Neural progenitor cell (in vitro differentiated cells): ENCODE measurements around the gene KRTAP10-9. TPM values are rescaled to one million over a fixed set of nuclear protein-coding genes. Genes with fewer than 3 reads are reported as not detected.

Source experiments
- DNase-seq: peaks from one replicate; pipeline ENCODE4 v3.0.0-alpha.2; 2016; ENCODE audit warnings: low spot score
- H2AFZ ChIP-seq: fragments of 200-600 bp; sonication (generic); replicated peaks from 2 replicates; pipeline ENCODE4 v1.6.1; 2016; ENCODE audit warnings: antibody characterized with exemption
- H3F3A ChIP-seq: fragments of 200-600 bp; sonication (generic); 2 replicates; pipeline ENCODE4 v1.6.1; 2016; ENCODE audit warnings: antibody characterized with exemption, low read depth
- H3K27ac ChIP-seq: fragments of 200-600 bp; sonication (generic); 2 replicates; pipeline ENCODE4 v1.5.1; 2016; ENCODE audit warnings: mild to moderate bottlenecking
- H3K27me3 ChIP-seq: fragments of 200-600 bp; sonication (generic); 2 replicates; pipeline ENCODE4 v1.6.1; 2016; ENCODE audit warnings: mild to moderate bottlenecking, moderate library complexity
- H3K36me3 ChIP-seq: fragments of 200-600 bp; sonication (generic); 2 replicates; pipeline ENCODE4 v1.5.1; 2016
- H3K4me1 ChIP-seq: fragments of 200-600 bp; sonication (generic); 2 replicates; pipeline ENCODE4 v1.6.1; 2016; ENCODE audit warnings: mixed run types
- H3K4me2 ChIP-seq: fragments of 200-600 bp; sonication (generic); 2 replicates; pipeline ENCODE4 v1.6.1; 2016
- H3K4me3 ChIP-seq: fragments of 200-600 bp; sonication (generic); 2 replicates; pipeline ENCODE4 v1.5.1; 2016
- H3K79me2 ChIP-seq: fragments of 200-600 bp; sonication (generic); 2 replicates; pipeline ENCODE4 v1.6.1; 2016; ENCODE audit warnings: low read depth
- H3K9ac ChIP-seq: fragments of 200-600 bp; sonication (generic); 2 replicates; pipeline ENCODE4 v1.6.1; 2016
- H3K9me3 ChIP-seq: fragments of 200-600 bp; sonication (generic); 2 replicates; pipeline ENCODE4 v1.5.1; 2016; ENCODE audit warnings: low read depth
- H4K20me1 ChIP-seq: fragments of 200-600 bp; sonication (generic); 2 replicates; pipeline ENCODE4 v1.6.1; 2016; ENCODE audit warnings: low read depth
- H3K27ac Mint-ChIP-seq: 3 replicates; pipeline ENCODE4 v1.8.0; 2021; ENCODE audit warnings: mixed read lengths
- H3K27me3 Mint-ChIP-seq: 2 replicates; pipeline ENCODE4 v1.8.0; 2022; ENCODE audit warnings: low read depth, mild to moderate bottlenecking, inconsistent platforms, moderate library complexity, mixed read lengths; ENCODE audit not compliant: insufficient read depth
- H3K36me3 Mint-ChIP-seq: 3 replicates; pipeline ENCODE4 v1.8.0; 2021; ENCODE audit warnings: mixed read lengths
- H3K4me1 Mint-ChIP-seq: 3 replicates; pipeline ENCODE4 v1.8.0; 2021; ENCODE audit warnings: mixed read lengths
- H3K4me3 Mint-ChIP-seq: 3 replicates; pipeline ENCODE4 v1.8.0; 2021; ENCODE audit warnings: mild to moderate bottlenecking, moderate library complexity, mixed read lengths
- H3K9me3 Mint-ChIP-seq: 3 replicates; pipeline ENCODE4 v1.8.0; 2020; ENCODE audit warnings: mixed read lengths
- EZH2 ChIP-seq: fragments of 200-600 bp; sonication (generic); IDR thresholded peaks from 2 replicates; pipeline ENCODE4 v1.6.1; 2017; ENCODE audit warnings: antibody characterized with exemption, mild to moderate bottlenecking, moderate library complexity
- EZH2phosphoT487 ChIP-seq: fragments of 200-600 bp; sonication (generic); IDR thresholded peaks from 2 replicates; pipeline ENCODE4 v1.6.1; 2017; ENCODE audit warnings: antibody characterized with exemption
- total RNA-seq: library from RNA; depleted of rRNA; stranded (reverse); fragments of >200 nt; gene quantifications from 2 replicates; pipeline ENCODE4 v1.2.3, GENCODE V29; 2015; ENCODE audit warnings: low replicate concordance
- TF ChIP-seq, protein P1 (sequence below): fragments of 200-600 bp; sonication (generic); IDR thresholded peaks from 2 replicates; pipeline ENCODE4 v1.5.1; 2017; ENCODE audit warnings: antibody characterized with exemption, mild to moderate bottlenecking

KRTAP10-9 gene
- total RNA-seq, 1 donor from 2014 or later = not detected

DNA sequence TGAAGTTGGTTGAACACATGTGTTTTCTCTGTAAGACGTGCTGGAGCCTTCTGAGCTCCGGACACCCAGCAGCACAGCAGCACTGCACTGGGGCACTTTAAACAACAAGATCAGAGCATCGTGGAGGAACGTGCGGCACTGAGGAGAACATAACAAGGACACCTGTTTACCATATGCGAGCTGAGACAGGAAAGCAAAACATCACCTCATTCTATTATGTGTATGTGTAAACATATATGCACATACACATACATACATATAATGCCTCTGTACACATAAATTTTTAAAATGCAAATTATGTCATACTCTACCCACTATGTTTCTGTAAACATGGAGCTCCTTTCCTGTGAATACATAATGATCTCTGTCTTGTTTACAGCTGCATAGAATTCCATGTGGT, 31.4 kb upstream of the KRTAP10-9 start:
- Mint-ChIP-seq H3K4me3 (no peak overlapping the region), H3K27me3 (peaks cover 6% of the 10 kb centered on the region), H3K27ac (no peak overlapping the region), H3K9me3 (peaks cover 2% of the 10 kb centered on the region), H3K36me3 (no peaks in the 10 kb centered on the region), H3K4me1 (peaks cover 18% of the 10 kb centered on the region)
- Histone ChIP-seq H2AFZ (no peak overlapping the region), H3K4me3 (no peak overlapping the region), H3F3A (peaks cover 24% of the 10 kb centered on the region), H4K20me1 (no peaks in the 10 kb centered on the region), H3K9ac (no peak overlapping the region), H3K4me2 (no peak overlapping the region), H3K27ac (no peak overlapping the region), H3K9me3 (peaks cover 3% of the 10 kb centered on the region), H3K79me2 (no peaks in the 10 kb centered on the region), H3K36me3 (no peaks in the 10 kb centered on the region), H3K4me1 (peaks cover 32% of the 10 kb centered on the region), H3K27me3 (no peaks in the 10 kb centered on the region)
- TF ChIP-seq EZH2phosphoT487 (no peak), EZH2 (no peak)
- TF ChIP-seq, protein P1, sequence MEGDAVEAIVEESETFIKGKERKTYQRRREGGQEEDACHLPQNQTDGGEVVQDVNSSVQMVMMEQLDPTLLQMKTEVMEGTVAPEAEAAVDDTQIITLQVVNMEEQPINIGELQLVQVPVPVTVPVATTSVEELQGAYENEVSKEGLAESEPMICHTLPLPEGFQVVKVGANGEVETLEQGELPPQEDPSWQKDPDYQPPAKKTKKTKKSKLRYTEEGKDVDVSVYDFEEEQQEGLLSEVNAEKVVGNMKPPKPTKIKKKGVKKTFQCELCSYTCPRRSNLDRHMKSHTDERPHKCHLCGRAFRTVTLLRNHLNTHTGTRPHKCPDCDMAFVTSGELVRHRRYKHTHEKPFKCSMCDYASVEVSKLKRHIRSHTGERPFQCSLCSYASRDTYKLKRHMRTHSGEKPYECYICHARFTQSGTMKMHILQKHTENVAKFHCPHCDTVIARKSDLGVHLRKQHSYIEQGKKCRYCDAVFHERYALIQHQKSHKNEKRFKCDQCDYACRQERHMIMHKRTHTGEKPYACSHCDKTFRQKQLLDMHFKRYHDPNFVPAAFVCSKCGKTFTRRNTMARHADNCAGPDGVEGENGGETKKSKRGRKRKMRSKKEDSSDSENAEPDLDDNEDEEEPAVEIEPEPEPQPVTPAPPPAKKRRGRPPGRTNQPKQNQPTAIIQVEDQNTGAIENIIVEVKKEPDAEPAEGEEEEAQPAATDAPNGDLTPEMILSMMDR = no peak
- DNase-seq = no peak

DNA sequence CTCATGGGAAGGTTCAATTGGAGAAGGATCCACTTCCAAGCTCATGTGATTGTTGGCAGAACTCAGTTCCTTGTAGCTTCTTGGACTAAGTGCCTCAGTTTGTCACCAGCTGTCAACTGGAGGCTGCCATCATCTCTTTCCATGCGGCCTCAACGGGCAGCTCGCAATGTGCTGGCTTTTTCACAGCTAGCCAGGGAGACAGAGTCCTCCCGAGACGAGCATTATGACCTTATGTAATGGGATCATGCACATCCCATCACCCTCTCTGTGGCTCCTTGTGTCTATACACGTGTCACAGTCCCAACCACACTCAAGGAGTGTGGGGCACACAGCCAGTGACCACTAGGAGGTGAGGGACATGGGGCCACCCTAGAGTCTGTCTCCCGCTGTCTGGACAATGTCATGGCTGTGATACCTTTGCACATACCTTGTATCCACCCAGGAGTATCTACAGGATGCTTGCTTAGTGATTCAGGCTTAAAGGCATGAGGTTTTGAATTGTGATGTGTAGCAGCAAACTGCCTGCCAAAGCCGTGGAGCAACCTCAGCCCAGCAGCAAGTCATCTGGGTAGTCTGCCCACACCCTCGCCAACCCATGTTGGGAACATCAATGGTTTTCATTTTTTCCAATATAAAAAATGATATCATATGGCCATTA, 30.7 kb upstream of the KRTAP10-9 start:
- Histone ChIP-seq H3K27ac (no peak overlapping the region), H3K9ac (no peak overlapping the region), H2AFZ (no peak overlapping the region), H3K4me3 (no peak overlapping the region), H4K20me1 (no peaks in the 10 kb centered on the region), H3K4me2 (no peak overlapping the region), H3K27me3 (no peaks in the 10 kb centered on the region), H3K4me1 (peaks cover 32% of the 10 kb centered on the region), H3F3A (peaks cover 24% of the 10 kb centered on the region), H3K36me3 (no peaks in the 10 kb centered on the region), H3K79me2 (no peaks in the 10 kb centered on the region), H3K9me3 (peaks cover 3% of the 10 kb centered on the region)
- H3K9me3 Mint-ChIP-seq = peaks cover 2% of the 10 kb centered on the region
- H3K4me3 Mint-ChIP-seq = no peak overlapping the region
- no peak for DNase-seq
- H3K4me1 Mint-ChIP-seq = peaks cover 13% of the 10 kb centered on the region
- H3K27me3 Mint-ChIP-seq = peaks cover 7% of the 10 kb centered on the region
- H3K36me3 Mint-ChIP-seq = no peaks in the 10 kb centered on the region
- H3K27ac Mint-ChIP-seq = no peak overlapping the region
- TF ChIP-seq, protein P1 = no peak
- no peak for TF ChIP-seq EZH2phosphoT487
- TF ChIP-seq EZH2 = no peak

DNA sequence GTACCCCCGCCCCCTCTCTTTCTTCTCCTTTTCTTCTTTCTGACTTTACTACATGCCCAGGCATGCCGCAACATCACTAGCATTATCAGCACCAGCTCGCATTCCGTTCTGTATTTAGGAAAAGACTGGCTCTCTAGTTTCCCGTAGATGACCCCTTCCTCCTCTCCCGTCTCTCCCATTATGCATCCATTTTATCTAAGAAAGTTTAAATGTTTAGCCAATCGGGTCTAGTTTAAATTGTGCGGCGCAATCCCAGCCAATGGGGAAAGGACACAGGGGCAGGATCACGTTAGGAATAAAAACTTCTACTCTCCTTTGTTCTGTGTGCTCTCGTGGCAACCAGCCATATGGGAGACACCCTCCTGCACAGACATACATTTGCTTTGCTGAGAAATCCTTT, 28.8 kb upstream of the KRTAP10-9 start:
- Histone ChIP-seq H4K20me1 (no peaks in the 10 kb centered on the region), H2AFZ (peak overlapping the region; percentile 27), H3K27ac (peak overlapping the region; percentile 90), H3K79me2 (no peaks in the 10 kb centered on the region), H3F3A (peaks cover 24% of the 10 kb centered on the region), H3K9ac (no peak overlapping the region), H3K4me2 (peak overlapping the region; percentile 37), H3K9me3 (peaks cover 3% of the 10 kb centered on the region), H3K4me3 (no peak overlapping the region), H3K4me1 (peaks cover 27% of the 10 kb centered on the region), H3K36me3 (no peaks in the 10 kb centered on the region), H3K27me3 (no peaks in the 10 kb centered on the region)
- Mint-ChIP-seq H3K9me3 (peaks cover 2% of the 10 kb centered on the region), H3K4me3 (no peak overlapping the region), H3K27me3 (peaks cover 10% of the 10 kb centered on the region), H3K36me3 (no peaks in the 10 kb centered on the region), H3K4me1 (peaks cover 14% of the 10 kb centered on the region), H3K27ac (no peak overlapping the region)
- DNase-seq = peak; percentile 77
- TF ChIP-seq EZH2 (no peak), EZH2phosphoT487 (no peak)
- TF ChIP-seq, protein P1 = no peak
